SU-DHL-6 (cell line): ENCODE results near the gene RBKS.
"Not testable (repeated sequence)": the region's sequence is repeated elsewhere in the genome, so short reads cannot be mapped to it uniquely, and the experiment has no call there.

Experiments used
- CTCF ChIP-seq: fragments of 200-600 bp; sonication (generic); IDR thresholded peaks from one replicate; pipeline ENCODE4 v1.5.1; 2017; ENCODE audit warnings: antibody characterized with exemption, mild to moderate bottlenecking, low read length, moderate library complexity; ENCODE audit not compliant: insufficient read depth, poor library complexity, severe bottlenecking
- EZH2phosphoT487 ChIP-seq: fragments of 200-600 bp; sonication (generic), shearing (Covaris generic); conservative IDR thresholded peaks from 2 replicates; pipeline ENCODE4 v1.6.1; 2018; ENCODE audit warnings: mild to moderate bottlenecking, antibody characterized with exemption, low read length, moderate library complexity, mixed read lengths

DNA sequence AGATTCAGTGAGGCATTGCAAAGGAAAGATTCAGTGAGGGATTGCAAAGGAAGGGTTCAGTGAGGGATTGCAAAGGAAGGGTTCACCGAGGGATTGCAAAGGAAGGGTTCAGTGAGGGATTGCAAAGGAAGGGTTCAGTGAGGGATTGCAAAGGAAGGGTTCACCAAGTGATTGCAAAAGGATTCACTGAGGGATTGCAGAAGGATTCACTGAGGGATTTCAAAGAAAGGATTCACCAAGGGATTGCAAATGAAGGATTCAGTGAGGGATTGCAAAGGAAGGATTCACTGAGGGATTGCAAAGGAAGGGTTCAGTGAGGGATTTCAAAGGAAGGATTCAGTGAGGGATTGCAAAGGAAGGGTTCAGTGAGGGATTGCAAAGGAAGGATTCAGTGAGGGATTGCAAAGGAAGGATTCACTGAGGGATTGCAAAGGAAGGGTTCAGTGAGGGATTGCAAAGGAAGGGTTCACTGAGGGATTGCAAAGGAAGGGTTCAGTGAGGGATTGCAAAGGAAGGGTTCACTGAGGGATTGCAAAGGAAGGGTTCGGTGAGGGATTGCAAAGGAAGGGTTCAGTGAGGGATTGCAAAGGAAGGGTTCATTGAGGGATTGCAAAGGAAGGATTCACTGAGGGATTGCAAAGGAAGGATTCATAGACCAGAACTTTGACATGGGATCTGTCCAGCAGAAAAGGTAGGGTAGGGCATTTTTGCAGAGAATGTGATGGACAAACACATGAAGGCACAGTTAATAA lies 141.2 kb downstream of the RBKS start:
- TF ChIP-seq CTCF, EZH2phosphoT487: not testable (repeated sequence)
